Measurements from ENCODE around the gene CRTC1.
"Not testable (repeated sequence)": the region's sequence is repeated elsewhere in the genome, so short reads cannot be mapped to it uniquely, and the experiment has no call there.

CRTC1 gene

GRCh38 chr19:18809149-18809868 lies 125.8 kb downstream of the CRTC1 start:
- DNase-seq, result peak; percentile 69

- not testable (repeated sequence) for DNase-seq
These were observed 128.2 kb downstream of the CRTC1 start for GRCh38 chr19:18811638-18812037.

- DNase-seq, result peak; percentile 86
These were observed 130.6 kb downstream of the CRTC1 start for GRCh38 chr19:18814063-18814462.

- DNase-seq, result no peak
These were observed 132.2 kb downstream of the CRTC1 start for GRCh38 chr19:18815673-18816072.

GRCh38 chr19:18816645-18817044 lies 133.2 kb downstream of the CRTC1 start:
- not testable (repeated sequence) for DNase-seq

GRCh38 chr19:18817574-18817973 lies 134.1 kb downstream of the CRTC1 start:
- no peak for DNase-seq

GRCh38 chr19:18828786-18829185 lies 145.3 kb downstream of the CRTC1 start:
- DNase-seq, result no peak

- DNase-seq, result no peak
These were observed 147.0 kb downstream of the CRTC1 start for GRCh38 chr19:18830488-18830887.

GRCh38 chr19:18831524-18832305 lies 148.2 kb downstream of the CRTC1 start, which contains the start of gene UPF1:
UPF1 (plus strand) TSS chr19:18831959; CDS start chr19:18832210, 251 bp downstream.
- peak; percentile 96 for DNase-seq
